OCI-LY1 (cell line): ENCODE measurements around the gene PLEKHH3.

ENCODE experiments used
- H2AFZ ChIP-seq: fragments of 200-600 bp; sonication (generic), shearing (Covaris generic); 2 replicates; pipeline ENCODE4 v1.6.0; 2014; ENCODE audit warnings: antibody characterized with exemption, mild to moderate bottlenecking, low read length
- H3F3A ChIP-seq: fragments of 200-600 bp; sonication (generic), shearing (Covaris generic); 2 replicates; pipeline ENCODE4 v1.6.0; 2014; ENCODE audit warnings: mild to moderate bottlenecking, antibody characterized with exemption, low read length, moderate library complexity; ENCODE audit not compliant: insufficient read depth
- H3K27ac ChIP-seq: fragments of 200-600 bp; sonication (generic); 2 replicates; pipeline ENCODE4 v1.5.1; 2014; ENCODE audit warnings: low read length, mixed run types, mild to moderate bottlenecking, low read depth; ENCODE audit not compliant: poor library complexity, severe bottlenecking
- H3K27me3 ChIP-seq: fragments of 200-600 bp; sonication (generic); 2 replicates; pipeline ENCODE4 v1.6.0; 2014; ENCODE audit warnings: antibody characterized with exemption, mild to moderate bottlenecking, low read length, moderate library complexity; ENCODE audit not compliant: insufficient read depth
- H3K36me3 ChIP-seq: fragments of 200-600 bp; sonication (generic); 2 replicates; pipeline ENCODE4 v1.6.1; 2014; ENCODE audit warnings: mild to moderate bottlenecking, antibody characterized with exemption, low read length, moderate library complexity, mixed read lengths; ENCODE audit not compliant: insufficient read depth
- H3K4me1 ChIP-seq: fragments of 200-600 bp; sonication (generic); 2 replicates; pipeline ENCODE4 v1.5.1; 2014; ENCODE audit warnings: mild to moderate bottlenecking, low read length, moderate library complexity; ENCODE audit not compliant: insufficient read depth, severe bottlenecking
- H3K4me2 ChIP-seq: fragments of 200-600 bp; sonication (generic), shearing (Covaris generic); 2 replicates; pipeline ENCODE4 v1.6.1; 2014; ENCODE audit warnings: low read length
- H3K4me3 ChIP-seq: fragments of 200-600 bp; sonication (generic); 2 replicates; pipeline ENCODE4 v1.5.1; 2014; ENCODE audit warnings: low read length, low read depth, mild to moderate bottlenecking, mixed read lengths; ENCODE audit not compliant: poor library complexity, severe bottlenecking
- H3K79me2 ChIP-seq: fragments of 200-600 bp; shearing (Covaris generic); 2 replicates; pipeline ENCODE4 v1.6.1; 2016; ENCODE audit warnings: mixed run types, low read length, mixed read lengths; ENCODE audit not compliant: insufficient read depth
- H3K9ac ChIP-seq: fragments of 200-600 bp; sonication (generic), shearing (Covaris generic); 2 replicates; pipeline ENCODE4 v1.6.1; 2014; ENCODE audit warnings: mild to moderate bottlenecking, low read length, mixed read lengths
- H3K9me2 ChIP-seq: fragments of 200-600 bp; sonication (generic), shearing (Covaris generic); 2 replicates; pipeline ENCODE4 v1.6.1; 2014; ENCODE audit warnings: low read depth, mild to moderate bottlenecking, low read length, mixed read lengths
- H3K9me3 ChIP-seq: fragments of 200-600 bp; shearing (Covaris generic); 2 replicates; pipeline ENCODE4 v1.6.1; 2014; ENCODE audit warnings: low read length, mixed read lengths
- H4K20me1 ChIP-seq: fragments of 200-600 bp; sonication (generic), shearing (Covaris generic); 2 replicates; pipeline ENCODE4 v1.6.0; 2016; ENCODE audit warnings: mild to moderate bottlenecking, low read length; ENCODE audit not compliant: insufficient read depth
- CTCF ChIP-seq: fragments of 200-600 bp; sonication (generic), shearing (Covaris generic); IDR thresholded peaks from 2 replicates; pipeline ENCODE4 v1.5.1; 2017; ENCODE audit warnings: mild to moderate bottlenecking, antibody characterized with exemption, low read length, moderate library complexity, mixed read lengths
- EZH2 ChIP-seq: fragments of 200-600 bp; sonication (generic), shearing (Covaris generic); IDR thresholded peaks from 2 replicates; pipeline ENCODE4 v1.8.0; 2017; ENCODE audit warnings: borderline replicate concordance, mixed run types, mild to moderate bottlenecking, antibody characterized with exemption, low read length, moderate library complexity, mixed read lengths

Gene PLEKHH3

GRCh38 chr17:42657824-42658588 lies 18.8 kb downstream of the PLEKHH3 start:
- H3K79me2 ChIP-seq, result no peaks in the 10 kb centered on the region
- no peaks in the 10 kb centered on the region for H3K9me3 ChIP-seq
- no peaks in the 10 kb centered on the region; the same call in 1 of the 2 replicates for H3K36me3 ChIP-seq
- no peaks in the 10 kb centered on the region for H3K9me2 ChIP-seq
- no peaks in the 10 kb centered on the region for H3F3A ChIP-seq
- TF ChIP-seq CTCF (no peak), EZH2 (no peak)
- H3K4me2 ChIP-seq, result no peak overlapping the region; the same call in 1 of the 2 replicates
- H3K9ac ChIP-seq, result no peak overlapping the region
- H3K27me3 ChIP-seq, result 0 out of 2 replicates have a peak, but pooled peaks cover 4% of the 10 kb centered on the region
- no peaks in the 10 kb centered on the region for H4K20me1 ChIP-seq
- no peak overlapping the region for H3K4me3 ChIP-seq
- peaks cover 11% of the 10 kb centered on the region for H3K4me1 ChIP-seq
- no peak overlapping the region for H2AFZ ChIP-seq
- H3K27ac ChIP-seq, result no peak overlapping the region

GRCh38 chr17:42655528-42655927 lies 21.3 kb downstream of the PLEKHH3 start:
- Histone ChIP-seq H3K9ac (no peak overlapping the region), H3K9me2 (no peaks in the 10 kb centered on the region), H4K20me1 (no peaks in the 10 kb centered on the region), H3K4me1 (peaks cover 11% of the 10 kb centered on the region), H3K4me2 (no peak overlapping the region), H2AFZ (no peak overlapping the region), H3F3A (no peaks in the 10 kb centered on the region), H3K79me2 (no peaks in the 10 kb centered on the region), H3K36me3 (no peaks in the 10 kb centered on the region; the same call in 1 of the 2 replicates), H3K27me3 (0 out of 2 replicates have a peak, but pooled peaks cover 4% of the 10 kb centered on the region), H3K4me3 (no peak overlapping the region), H3K9me3 (no peaks in the 10 kb centered on the region), H3K27ac (no peak overlapping the region)
- TF ChIP-seq CTCF, result no peak
- no peak for TF ChIP-seq EZH2

GRCh38 chr17:42653179-42654124 lies 23.3 kb downstream of the PLEKHH3 start:
- H3K27ac ChIP-seq, result no peak overlapping the region
- no peaks in the 10 kb centered on the region; the same call in 1 of the 2 replicates for H3K36me3 ChIP-seq
- H3F3A ChIP-seq, result no peaks in the 10 kb centered on the region
- H3K4me3 ChIP-seq, result no peak overlapping the region
- 0 out of 2 replicates have a peak, but pooled peaks cover 4% of the 10 kb centered on the region for H3K27me3 ChIP-seq
- peaks cover under 1% of the 10 kb centered on the region for H3K4me1 ChIP-seq
- H3K4me2 ChIP-seq, result no peak overlapping the region
- H4K20me1 ChIP-seq, result no peaks in the 10 kb centered on the region
- TF ChIP-seq EZH2 (no peak), CTCF (no peak)
- no peaks in the 10 kb centered on the region for H3K9me2 ChIP-seq
- H3K9me3 ChIP-seq, result no peaks in the 10 kb centered on the region
- no peak overlapping the region for H3K9ac ChIP-seq
- no peaks in the 10 kb centered on the region for H3K79me2 ChIP-seq
- no peak overlapping the region for H2AFZ ChIP-seq
